Fibroblast of lung (primary cell): ENCODE results near the gene PRKG2.

Experiments
- EZH2 ChIP-seq: IDR thresholded peaks from 2 replicates; pipeline ENCODE4 v1.5.1; 2012; ENCODE audit warnings: low read length, control low read depth, mild to moderate bottlenecking; ENCODE audit errors: missing control alignments
- TF ChIP-seq, protein P1 (sequence below), 2 donors: IDR thresholded peaks in 1 of 2; conservative IDR thresholded peaks in 1 of 2; 1 replicate in 1 of 2; 2 replicates in 1 of 2; pipeline ENCODE4 v1.5.1; 2011 to 2012; ENCODE audit warnings: low read length in 2 of 2, control low read depth in 1 of 2, inconsistent platforms in 1 of 2, low read depth in 1 of 2, mild to moderate bottlenecking in 1 of 2

DNA sequence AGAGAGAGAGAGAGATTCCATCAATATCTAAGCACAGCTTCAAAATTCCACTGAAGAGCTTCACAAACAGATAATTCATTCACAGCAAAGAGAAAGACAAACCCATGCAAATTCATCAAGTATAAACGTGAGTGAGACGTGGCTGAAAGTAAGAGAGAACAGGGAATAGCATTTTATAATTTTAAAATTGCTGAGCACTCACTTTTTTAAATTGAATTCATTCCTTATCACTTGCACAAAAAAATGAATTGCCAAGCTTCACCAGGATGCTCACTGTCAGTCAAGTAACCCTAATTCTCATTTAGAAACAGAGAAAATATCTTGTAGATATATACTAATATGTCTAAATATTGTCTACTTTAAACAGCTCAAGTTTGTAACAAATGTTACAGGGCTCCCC is 144.0 kb downstream of the PRKG2 start:
- TF ChIP-seq, protein P1, sequence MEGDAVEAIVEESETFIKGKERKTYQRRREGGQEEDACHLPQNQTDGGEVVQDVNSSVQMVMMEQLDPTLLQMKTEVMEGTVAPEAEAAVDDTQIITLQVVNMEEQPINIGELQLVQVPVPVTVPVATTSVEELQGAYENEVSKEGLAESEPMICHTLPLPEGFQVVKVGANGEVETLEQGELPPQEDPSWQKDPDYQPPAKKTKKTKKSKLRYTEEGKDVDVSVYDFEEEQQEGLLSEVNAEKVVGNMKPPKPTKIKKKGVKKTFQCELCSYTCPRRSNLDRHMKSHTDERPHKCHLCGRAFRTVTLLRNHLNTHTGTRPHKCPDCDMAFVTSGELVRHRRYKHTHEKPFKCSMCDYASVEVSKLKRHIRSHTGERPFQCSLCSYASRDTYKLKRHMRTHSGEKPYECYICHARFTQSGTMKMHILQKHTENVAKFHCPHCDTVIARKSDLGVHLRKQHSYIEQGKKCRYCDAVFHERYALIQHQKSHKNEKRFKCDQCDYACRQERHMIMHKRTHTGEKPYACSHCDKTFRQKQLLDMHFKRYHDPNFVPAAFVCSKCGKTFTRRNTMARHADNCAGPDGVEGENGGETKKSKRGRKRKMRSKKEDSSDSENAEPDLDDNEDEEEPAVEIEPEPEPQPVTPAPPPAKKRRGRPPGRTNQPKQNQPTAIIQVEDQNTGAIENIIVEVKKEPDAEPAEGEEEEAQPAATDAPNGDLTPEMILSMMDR (conservative IDR thresholded peaks at IDR 0.05 in 1 of 2, IDR thresholded peaks at IDR 0.05 in 1 of 2; ENCODE audit: low read depth in 1 of 2, low read length in 2 of 2), result no peak
- no peak for TF ChIP-seq EZH2
